Measurements from ENCODE around the gene LRRC15.
A peak's percentile ranks its signal among the peaks of the same experiment; 100 is the strongest.

LRRC15 gene

GRCh38 chr3:194316918-194317317, 52.6 kb downstream of the LRRC15 start:
- DNase-seq (ENCODE audit: low spot score), result no peak

GRCh38 chr3:194315965-194316361, 53.6 kb downstream of the LRRC15 start:
- no peak for DNase-seq (ENCODE audit: low spot score)

- DNase-seq (ENCODE audit: low spot score), result peak; percentile 80
Measured at GRCh38 chr3:194315088-194315964, 54.2 kb downstream of the LRRC15 start.

- DNase-seq (ENCODE audit: low spot score), result no peak
Measured at GRCh38 chr3:194314388-194315068, 55.0 kb downstream of the LRRC15 start.

- no peak for DNase-seq (ENCODE audit: low spot score)
Measured at GRCh38 chr3:194313560-194314387, 55.8 kb downstream of the LRRC15 start.

GRCh38 chr3:194312743-194313281, 56.7 kb downstream of the LRRC15 start:
- DNase-seq (ENCODE audit: low spot score), result no peak

GRCh38 chr3:194312186-194312742, 57.3 kb downstream of the LRRC15 start:
- DNase-seq (ENCODE audit: low spot score), result no peak

GRCh38 chr3:194311000-194311399, 58.5 kb downstream of the LRRC15 start:
- no peak for DNase-seq (ENCODE audit: low spot score)

- DNase-seq (ENCODE audit: low spot score), result no peak
Measured at GRCh38 chr3:194310060-194310835, 59.3 kb downstream of the LRRC15 start.

GRCh38 chr3:194308601-194309449, 60.7 kb downstream of the LRRC15 start:
- no peak for DNase-seq (ENCODE audit: low spot score)

GRCh38 chr3:194307849-194308248, 61.7 kb downstream of the LRRC15 start:
- no peak for DNase-seq (ENCODE audit: low spot score)

- DNase-seq (ENCODE audit: low spot score), result no peak
Measured at GRCh38 chr3:194306771-194307640, 62.5 kb downstream of the LRRC15 start.

GRCh38 chr3:194306109-194306686, 63.3 kb downstream of the LRRC15 start:
- DNase-seq (ENCODE audit: low spot score), result no peak

- DNase-seq (ENCODE audit: low spot score), result no peak
Measured at GRCh38 chr3:194305356-194306108, 64.0 kb downstream of the LRRC15 start.
